ACHN (cell line): ENCODE data around the gene SPATA1.

Experiments used
- DNase-seq: peaks from one replicate; pipeline ENCODE4 v3.0.0-alpha.2; 2015
- in situ Hi-C: cut with HindIII; loops from 2 replicates; pipeline ENCODE4 v1.10.0; 2017; ENCODE audit warnings: low sequenced_read_pairs, low pct_ligation_motif_present, low pct_unique_long_range_greater_than_20kb

Gene SPATA1

DNA sequence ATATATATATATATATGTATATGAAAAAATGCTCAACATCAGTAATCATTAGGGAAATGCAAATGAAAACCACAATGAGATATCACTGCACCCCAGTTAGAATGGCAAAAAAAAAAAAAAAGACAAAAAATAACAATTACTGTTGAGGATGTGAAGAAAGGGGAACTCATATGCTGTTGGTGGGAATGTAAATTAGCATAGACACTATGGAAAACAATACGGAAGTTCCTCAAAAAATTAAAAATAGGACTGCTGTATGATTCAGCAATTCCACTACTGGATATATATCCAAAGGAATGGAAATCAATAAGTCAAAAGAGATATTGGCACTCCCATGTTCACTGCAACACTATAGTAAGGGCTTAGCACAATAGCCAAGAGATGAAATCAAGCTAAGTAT lies 109.6 kb downstream of the SPATA1 start:
- DNase-seq = no peak
- in situ Hi-C loops = no loop called here
